ENCODE results near the gene DSG1.

GRCh38 chr18:31402026-31402373 is 84.0 kb downstream of the DSG1 start:
- TF ChIP-seq CTCF (IDR thresholded peaks at IDR 0.05) (no peak), POLR2A (IDR thresholded peaks at IDR 0.05) (no peak)

Data from esophagus squamous epithelium (tissue), 4 donors.